Caco-2 (cell line): ENCODE results near the gene MSGN1. TPM values are rescaled to one million over a fixed set of nuclear protein-coding genes. Genes with fewer than 3 reads are reported as not detected.

Experiments
- BruUV-seq: library from RNA; stranded (reverse); fragments of 400-500 nt; replicated peaks from 2 replicates; lab custom pipeline; 2021; lab: Mats Ljungman, UMichigan
- CTCF ChIA-PET: fragments of 300-600 bp; sonication (Branson Sonifier 250); formaldehyde crosslinking; loops from one replicate; lab custom pipeline; 2022; ENCODE audit warnings: antibody characterized with exemption; lab: Charles Lee
- POLR2A ChIA-PET: fragments of 300-600 bp; sonication (Branson Sonifier 250); formaldehyde crosslinking; loops from one replicate; lab custom pipeline; 2022; ENCODE audit warnings: antibody characterized with exemption; lab: Charles Lee
- DNase-seq, 2 experiments: peaks; one replicate each; pipeline versions ENCODE4 v3.0.0 to v3.0.0-alpha.2; 2020 to 2022
- H3K27me3 ChIP-seq: replicated peaks from 2 replicates; pipeline ENCODE4 v1.6.0; 2011; ENCODE audit warnings: low read length; ENCODE audit not compliant: control insufficient read depth, insufficient read depth
- H3K36me3 ChIP-seq: 2 replicates; pipeline ENCODE4 v1.5.1; 2011; ENCODE audit warnings: low read length; ENCODE audit not compliant: control insufficient read depth, insufficient read depth
- H3K4me1 ChIP-seq: fragments of 250-450 bp; sonication (Bioruptor Pico); 2 replicates; pipeline ENCODE4 v1.5.1; 2020; ENCODE audit warnings: mild to moderate bottlenecking
- H3K4me3 ChIP-seq: 2 replicates; pipeline ENCODE4 v1.5.1; 2011; ENCODE audit warnings: low read depth, mild to moderate bottlenecking, control low read depth, low read length
- H3K9me3 ChIP-seq: fragments of 250-450 bp; sonication (Bioruptor Pico); 2 replicates; pipeline ENCODE4 v1.5.1; 2020; ENCODE audit warnings: mild to moderate bottlenecking, moderate library complexity
- H3K27ac Mint-ChIP-seq: one replicate; pipeline ENCODE4 v1.8.0; 2022; ENCODE audit warnings: mixed read lengths; ENCODE audit not compliant: unreplicated experiment
- H3K27me3 Mint-ChIP-seq: one replicate; pipeline ENCODE4 v1.8.0; 2022; ENCODE audit warnings: mixed read lengths; ENCODE audit not compliant: insufficient read depth, unreplicated experiment
- H3K36me3 Mint-ChIP-seq: one replicate; pipeline ENCODE4 v1.8.0; 2022; ENCODE audit warnings: mild to moderate bottlenecking, mixed read lengths; ENCODE audit not compliant: insufficient read depth, unreplicated experiment
- H3K4me1 Mint-ChIP-seq: one replicate; pipeline ENCODE4 v1.8.0; 2022; ENCODE audit warnings: low read depth, mixed read lengths; ENCODE audit not compliant: unreplicated experiment
- H3K4me3 Mint-ChIP-seq: one replicate; pipeline ENCODE4 v1.8.0; 2022; ENCODE audit warnings: mild to moderate bottlenecking, moderate library complexity, mixed read lengths; ENCODE audit not compliant: unreplicated experiment
- H3K9me3 Mint-ChIP-seq: one replicate; pipeline ENCODE4 v1.8.0; 2022; ENCODE audit warnings: mixed read lengths; ENCODE audit not compliant: unreplicated experiment
- intact Hi-C: fragments of 100-400 bp; cut with micrococcal nuclease; formaldehyde crosslinking; loops from one replicate; pipeline ENCODE4 v1.10.0; 2022; ENCODE audit not compliant: unreplicated experiment
- total RNA-seq: library from RNA; stranded (reverse); gene quantifications from 2 replicates; pipeline ENCODE4 v1.2.3, GENCODE V29; 2022
- TF ChIP-seq, protein P1 (sequence below), 2 experiments: fragments of 200-600 bp in 1 of 2; IDR thresholded peaks; 1 replicate in 1 of 2; 2 replicates in 1 of 2; pipeline versions ENCODE4 v1.5.1 to v1.8.0; 2011 to 2022; ENCODE audit warnings: antibody characterized with exemption in 1 of 2, control low read depth in 1 of 2, inconsistent platforms in 1 of 2, low read depth in 1 of 2, low read length in 1 of 2, mild to moderate bottlenecking in 1 of 2, moderate library complexity in 1 of 2; ENCODE audit not compliant: insufficient read depth in 1 of 2, severe bottlenecking in 1 of 2, unreplicated experiment in 1 of 2

MSGN1 gene
- total RNA-seq, 1 experiment from 2014 or later: not detected

DNA sequence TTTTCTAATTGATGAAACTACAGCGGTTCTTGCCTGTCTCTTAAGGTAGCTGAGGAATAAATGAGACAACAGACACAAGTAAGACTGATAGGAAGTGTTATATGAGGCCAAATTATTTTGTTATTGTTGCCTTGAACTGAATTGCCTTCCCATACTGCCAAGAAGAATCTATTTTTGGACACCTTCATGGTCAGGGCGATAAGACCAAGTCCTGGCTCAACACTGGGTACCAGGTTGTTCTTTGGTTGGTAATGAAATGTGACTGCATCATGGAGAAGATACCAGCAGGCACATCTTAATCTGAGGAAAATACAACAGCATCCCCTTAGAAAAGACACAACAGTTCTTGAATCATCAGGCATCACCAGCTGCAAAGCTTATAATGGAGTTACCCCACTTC lies 23.7 kb downstream of the MSGN1 start:
- no peaks in the 10 kb centered on the region for H3K4me1 Mint-ChIP-seq
- no peaks in the 10 kb centered on the region for H3K36me3 Mint-ChIP-seq
- no peak overlapping the region for H3K4me3 Mint-ChIP-seq
- H3K27ac Mint-ChIP-seq: no peak overlapping the region
- intact Hi-C loops: no loop called here
- CTCF ChIA-PET: no interaction called here
- H3K9me3 Mint-ChIP-seq: no peaks in the 10 kb centered on the region
- no peak for DNase-seq
- Histone ChIP-seq H3K27me3 (no peaks in the 10 kb centered on the region), H3K4me3 (no peak overlapping the region), H3K36me3 (no peaks in the 10 kb centered on the region), H3K9me3 (no peaks in the 10 kb centered on the region), H3K4me1 (no peaks in the 10 kb centered on the region)
- TF ChIP-seq, protein P1, sequence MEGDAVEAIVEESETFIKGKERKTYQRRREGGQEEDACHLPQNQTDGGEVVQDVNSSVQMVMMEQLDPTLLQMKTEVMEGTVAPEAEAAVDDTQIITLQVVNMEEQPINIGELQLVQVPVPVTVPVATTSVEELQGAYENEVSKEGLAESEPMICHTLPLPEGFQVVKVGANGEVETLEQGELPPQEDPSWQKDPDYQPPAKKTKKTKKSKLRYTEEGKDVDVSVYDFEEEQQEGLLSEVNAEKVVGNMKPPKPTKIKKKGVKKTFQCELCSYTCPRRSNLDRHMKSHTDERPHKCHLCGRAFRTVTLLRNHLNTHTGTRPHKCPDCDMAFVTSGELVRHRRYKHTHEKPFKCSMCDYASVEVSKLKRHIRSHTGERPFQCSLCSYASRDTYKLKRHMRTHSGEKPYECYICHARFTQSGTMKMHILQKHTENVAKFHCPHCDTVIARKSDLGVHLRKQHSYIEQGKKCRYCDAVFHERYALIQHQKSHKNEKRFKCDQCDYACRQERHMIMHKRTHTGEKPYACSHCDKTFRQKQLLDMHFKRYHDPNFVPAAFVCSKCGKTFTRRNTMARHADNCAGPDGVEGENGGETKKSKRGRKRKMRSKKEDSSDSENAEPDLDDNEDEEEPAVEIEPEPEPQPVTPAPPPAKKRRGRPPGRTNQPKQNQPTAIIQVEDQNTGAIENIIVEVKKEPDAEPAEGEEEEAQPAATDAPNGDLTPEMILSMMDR (IDR thresholded peaks at IDR 0.05; ENCODE audit: insufficient read depth in 1 of 2, low read depth in 1 of 2, low read length in 1 of 2, severe bottlenecking in 1 of 2, unreplicated experiment in 1 of 2): no peak
- BruUV-seq: no TSS peak
- peaks cover 9% of the 10 kb centered on the region for H3K27me3 Mint-ChIP-seq
- POLR2A ChIA-PET: no interaction called here

DNA sequence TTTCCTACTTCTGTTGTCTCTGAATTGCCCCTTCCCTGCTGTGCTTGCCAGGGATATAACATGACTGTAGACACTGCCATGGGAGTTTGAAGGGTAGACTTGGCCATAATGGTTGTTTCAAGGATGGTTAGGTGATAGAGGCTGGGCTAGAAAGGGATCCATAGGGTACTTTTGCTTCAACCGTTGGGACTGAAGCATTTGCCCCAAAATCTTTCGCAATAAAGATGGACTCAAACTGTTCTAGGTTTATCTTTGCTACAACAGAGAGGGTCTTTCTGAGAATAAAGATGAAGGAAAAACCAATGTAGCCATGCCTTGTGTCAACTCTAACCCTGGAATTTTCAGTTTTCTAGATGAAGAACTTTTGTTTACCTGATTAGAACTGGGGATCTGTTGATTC lies 27.2 kb downstream of the MSGN1 start:
- intact Hi-C loops: no loop called here
- H3K4me3 Mint-ChIP-seq: no peak overlapping the region
- TF ChIP-seq, protein P1 (IDR thresholded peaks at IDR 0.05; ENCODE audit: insufficient read depth in 1 of 2, low read depth in 1 of 2, low read length in 1 of 2, severe bottlenecking in 1 of 2, unreplicated experiment in 1 of 2): no peak
- H3K4me1 Mint-ChIP-seq: no peaks in the 10 kb centered on the region
- Histone ChIP-seq H3K4me1 (no peaks in the 10 kb centered on the region), H3K27me3 (no peaks in the 10 kb centered on the region; the same call in 1 of the 2 replicates), H3K4me3 (no peak overlapping the region), H3K36me3 (no peaks in the 10 kb centered on the region), H3K9me3 (no peaks in the 10 kb centered on the region)
- H3K27ac Mint-ChIP-seq: no peak overlapping the region
- H3K27me3 Mint-ChIP-seq: peaks cover 7% of the 10 kb centered on the region
- no peaks in the 10 kb centered on the region for H3K36me3 Mint-ChIP-seq
- H3K9me3 Mint-ChIP-seq: no peaks in the 10 kb centered on the region
- CTCF ChIA-PET: no interaction called here
- no peak for DNase-seq
- POLR2A ChIA-PET: no interaction called here
- no TSS peak for BruUV-seq

DNA sequence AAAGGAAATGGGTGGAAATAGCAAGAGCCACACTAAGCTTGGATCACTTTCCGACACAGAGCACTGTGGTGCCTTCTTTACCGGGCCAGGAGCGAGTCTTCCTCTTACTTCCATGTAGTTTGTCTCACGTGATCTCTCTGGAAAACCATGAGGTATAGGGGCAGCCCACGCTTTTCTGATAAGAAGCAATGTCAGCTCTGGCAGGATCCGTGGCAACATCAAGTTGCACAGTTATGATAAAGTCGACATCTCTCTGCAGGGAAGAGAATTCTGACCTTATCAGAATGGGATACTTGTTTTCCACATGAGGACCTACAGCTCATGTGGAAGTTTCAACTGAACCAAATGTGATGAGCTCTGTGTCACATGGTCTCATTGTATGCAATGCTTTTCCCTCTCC lies 29.5 kb downstream of the MSGN1 start:
- intact Hi-C loops: no loop called here
- peaks cover 7% of the 10 kb centered on the region for H3K27me3 Mint-ChIP-seq
- H3K9me3 Mint-ChIP-seq: no peaks in the 10 kb centered on the region
- no peaks in the 10 kb centered on the region for H3K4me1 ChIP-seq
- H3K27me3 ChIP-seq: no peaks in the 10 kb centered on the region; the same call in 1 of the 2 replicates
- H3K36me3 Mint-ChIP-seq: no peaks in the 10 kb centered on the region
- no peaks in the 10 kb centered on the region for H3K9me3 ChIP-seq
- BruUV-seq: no TSS peak
- no peak overlapping the region for H3K4me3 ChIP-seq
- CTCF ChIA-PET: no interaction called here
- TF ChIP-seq, protein P1 (IDR thresholded peaks at IDR 0.05; ENCODE audit: insufficient read depth in 1 of 2, low read depth in 1 of 2, low read length in 1 of 2, severe bottlenecking in 1 of 2, unreplicated experiment in 1 of 2): no peak
- POLR2A ChIA-PET: no interaction called here
- H3K4me3 Mint-ChIP-seq: no peak overlapping the region
- DNase-seq: no peak
- H3K36me3 ChIP-seq: no peaks in the 10 kb centered on the region
- H3K27ac Mint-ChIP-seq: no peak overlapping the region
- H3K4me1 Mint-ChIP-seq: no peaks in the 10 kb centered on the region
